IPS-NIHi7 (cell line): ENCODE measurements around the gene HADHA.
"Not testable (repeated sequence)": the region's sequence is repeated elsewhere in the genome, so short reads cannot be mapped to it uniquely, and the experiment has no call there.

ENCODE experiments used
- DNase-seq: peaks from one replicate; pipeline ENCODE4 v3.0.0; 2012; ENCODE audit warnings: mixed read lengths; ENCODE audit errors: extremely low spot score

The HADHA gene

DNA sequence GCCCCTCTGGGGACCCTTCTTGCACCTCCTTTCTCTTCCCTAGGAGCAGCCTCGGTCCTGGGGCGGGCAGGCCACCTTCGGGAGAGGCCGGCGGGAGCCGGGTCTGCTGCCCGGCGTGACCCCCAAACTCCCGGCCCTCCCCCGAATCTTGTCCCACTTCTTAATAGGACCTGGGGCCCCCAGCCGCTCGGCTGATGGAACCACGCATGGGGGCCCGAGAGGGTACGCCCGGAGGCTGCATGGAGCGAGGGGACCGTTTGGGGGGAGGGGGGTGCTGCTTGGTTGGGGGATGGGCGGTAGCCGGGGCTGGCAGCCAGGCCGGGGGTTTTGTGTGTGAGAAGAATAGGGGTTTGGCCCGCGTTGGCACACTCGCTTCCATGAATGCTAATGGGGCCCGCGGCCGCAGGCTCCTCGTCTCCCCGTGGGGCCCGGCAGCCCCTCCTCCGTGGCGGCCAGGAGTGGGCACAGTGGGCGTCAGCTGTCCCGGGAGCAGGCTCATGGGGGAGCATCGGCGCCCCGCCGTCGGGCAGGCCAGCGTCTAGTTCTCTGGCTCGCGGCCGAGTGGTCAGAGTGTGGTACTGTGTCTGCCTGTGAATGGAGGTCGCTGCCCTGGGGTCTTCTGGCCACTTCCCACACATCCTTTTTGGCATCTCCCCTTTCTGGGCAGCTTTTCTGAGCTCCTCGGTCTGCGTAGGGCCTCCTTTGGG is 70.5 kb downstream of the HADHA start:
- DNase-seq, result no peak

DNA sequence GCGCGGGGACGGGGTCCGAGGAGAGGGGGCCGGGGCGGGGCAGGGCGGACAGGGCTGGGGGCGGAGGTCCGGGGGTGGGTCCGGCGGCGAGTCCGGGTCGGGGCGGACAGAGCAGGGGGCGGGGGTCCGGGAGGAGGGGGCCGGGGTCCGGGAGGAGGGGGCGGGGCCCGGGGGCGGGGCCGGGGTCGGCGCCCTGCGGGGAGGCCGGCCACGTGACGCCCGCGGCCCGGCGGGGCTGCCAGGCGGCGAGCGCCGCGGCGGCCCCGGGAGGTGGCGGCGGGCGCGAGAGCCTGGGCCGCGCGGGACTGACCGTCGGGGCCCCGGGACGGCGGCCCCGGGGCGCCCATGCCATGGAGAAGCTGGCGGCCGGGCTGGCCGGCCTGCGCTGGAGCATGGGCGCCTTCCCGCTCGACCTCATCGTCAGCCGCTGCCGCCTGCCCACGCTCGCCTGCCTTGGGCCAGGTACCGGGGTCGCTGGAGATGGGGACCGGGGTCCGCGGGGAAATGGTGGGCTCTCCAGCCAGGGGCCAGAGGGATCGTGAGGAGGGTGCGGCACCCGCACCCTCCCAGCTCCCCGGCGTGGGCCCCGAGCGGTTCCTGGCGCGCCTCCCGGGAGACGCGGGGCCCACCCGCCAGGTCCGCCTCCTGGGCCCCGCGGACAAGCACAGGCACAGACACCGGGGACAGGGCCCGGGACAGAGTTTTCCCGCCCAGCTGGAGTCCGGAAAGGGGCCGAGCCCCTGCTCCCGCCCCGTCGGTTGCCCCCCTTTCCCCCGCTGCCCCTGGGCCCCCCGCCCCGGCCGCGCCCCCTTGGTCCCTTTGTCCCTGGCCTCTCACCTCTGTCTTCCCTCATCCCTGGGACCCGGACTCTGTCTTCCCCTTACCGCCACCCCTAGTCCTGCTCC is 71.3 kb downstream of the HADHA start, which contains the start of gene GAREM2:
TSS of gene GAREM2 (plus strand) at position 218 of the 905 bp plus-strand sequence. CDS start at position 351, 133 bp downstream.
- DNase-seq, result peak; percentile 84

DNA sequence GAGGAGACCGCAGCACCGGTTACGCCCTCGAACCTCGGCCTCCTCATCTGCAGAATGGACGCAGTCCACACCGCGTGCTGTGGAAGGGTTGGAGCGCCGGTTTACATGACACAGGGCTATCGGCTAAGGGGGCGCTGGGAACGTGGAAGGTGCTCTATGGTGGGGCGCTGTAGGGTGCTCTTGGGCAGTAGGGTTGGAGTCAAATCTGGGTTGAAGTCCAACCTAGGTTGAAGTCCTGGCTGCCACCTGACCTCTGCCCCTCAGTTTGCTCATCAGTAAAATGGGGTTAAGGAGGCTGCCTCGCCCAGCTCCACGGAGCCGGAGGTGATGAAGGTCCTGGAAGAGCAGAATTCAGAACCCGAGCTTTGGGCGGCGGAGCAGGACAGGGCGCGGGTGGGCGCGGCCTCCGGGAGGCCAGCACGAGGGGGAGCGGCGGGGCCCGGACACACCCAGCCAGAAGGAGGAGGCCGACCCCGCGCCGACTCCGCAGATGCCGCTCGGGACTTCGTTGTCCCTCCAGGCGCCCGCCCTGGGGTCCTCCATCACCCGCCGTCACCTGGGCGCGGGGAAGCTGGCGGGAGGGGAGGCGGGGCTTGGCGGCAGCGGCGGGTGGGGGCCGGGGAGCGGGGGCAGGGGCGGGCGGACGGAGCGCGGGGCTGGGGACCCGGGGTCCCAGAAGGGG is 72.1 kb downstream of the HADHA start:
- DNase-seq, result no peak

DNA sequence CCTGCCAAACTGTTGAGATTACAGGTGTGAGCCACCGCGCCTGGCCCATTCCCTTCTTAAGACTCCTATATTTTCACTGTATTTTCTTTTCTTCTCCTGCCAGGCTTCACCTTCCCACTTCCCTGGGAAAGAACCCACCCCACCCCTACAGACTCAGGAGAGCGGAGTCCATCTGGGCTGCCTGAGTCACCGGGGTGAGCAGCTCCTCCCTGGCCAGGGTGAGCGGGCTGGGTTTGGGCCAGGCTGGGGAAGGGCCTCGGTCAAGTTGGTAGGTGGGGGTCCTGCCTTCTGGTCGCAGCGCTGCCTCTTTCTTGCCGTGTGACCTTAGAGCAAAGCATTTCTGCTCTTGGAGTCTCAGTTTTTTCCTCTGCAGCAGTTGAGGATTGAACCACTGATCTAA is 73.6 kb downstream of the HADHA start:
- DNase-seq, result no peak

DNA sequence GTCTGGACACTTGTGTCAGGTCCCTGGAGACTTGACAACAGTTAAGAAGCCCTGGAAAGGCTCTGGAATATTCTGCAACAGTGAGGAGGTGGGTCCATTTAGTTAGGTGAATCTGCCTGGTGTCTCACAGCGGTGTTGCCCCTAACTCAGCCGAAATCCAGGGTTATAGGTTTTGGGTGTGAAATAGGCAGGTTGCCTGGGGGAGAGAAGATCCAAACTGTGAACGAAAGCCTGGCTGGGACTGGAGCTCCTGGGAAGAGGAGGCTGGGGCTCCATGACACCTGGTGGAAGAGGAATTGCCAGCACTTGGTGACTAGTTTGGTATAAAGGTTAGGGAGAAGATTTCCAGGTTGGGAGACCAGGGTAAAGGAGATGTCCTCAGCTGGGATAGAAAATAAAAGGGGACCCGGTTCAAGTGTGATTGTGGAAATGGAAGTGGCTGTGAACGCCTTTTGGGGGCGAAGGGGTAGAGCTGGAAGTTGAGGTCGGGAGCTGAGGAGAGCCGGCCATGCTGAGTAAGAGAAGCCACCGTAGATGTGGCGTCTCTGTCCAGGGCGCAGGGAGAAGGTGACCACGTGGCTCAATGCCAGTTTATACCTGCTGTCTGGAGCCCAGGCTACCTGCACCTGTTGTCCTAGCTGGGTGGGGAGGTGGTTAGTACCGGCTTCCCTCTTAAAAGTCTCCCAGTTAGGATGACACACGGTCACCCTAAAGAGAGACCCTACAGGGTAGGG is 74.6 kb downstream of the HADHA start:
- no peak for DNase-seq

DNA sequence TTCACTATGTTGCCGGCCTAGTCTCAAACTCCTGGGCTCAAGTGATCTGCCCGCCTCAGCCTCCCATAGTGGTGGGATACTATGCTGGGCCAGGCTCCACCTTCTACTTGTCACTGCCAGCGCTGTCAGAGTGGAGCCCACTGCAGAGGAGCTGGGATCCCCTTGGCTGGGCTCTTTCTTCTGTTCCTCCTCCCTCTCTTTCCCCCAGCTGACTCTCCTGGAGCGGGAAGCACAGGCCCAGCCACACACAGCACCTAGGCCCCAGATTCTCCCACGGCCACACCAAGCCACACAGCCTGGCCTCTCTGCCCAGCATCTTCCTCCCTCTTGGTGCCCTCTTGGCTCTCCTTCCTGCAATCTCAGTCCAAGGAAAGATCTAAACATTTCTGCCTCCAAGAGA is 75.2 kb downstream of the HADHA start:
- DNase-seq, result no peak

DNA sequence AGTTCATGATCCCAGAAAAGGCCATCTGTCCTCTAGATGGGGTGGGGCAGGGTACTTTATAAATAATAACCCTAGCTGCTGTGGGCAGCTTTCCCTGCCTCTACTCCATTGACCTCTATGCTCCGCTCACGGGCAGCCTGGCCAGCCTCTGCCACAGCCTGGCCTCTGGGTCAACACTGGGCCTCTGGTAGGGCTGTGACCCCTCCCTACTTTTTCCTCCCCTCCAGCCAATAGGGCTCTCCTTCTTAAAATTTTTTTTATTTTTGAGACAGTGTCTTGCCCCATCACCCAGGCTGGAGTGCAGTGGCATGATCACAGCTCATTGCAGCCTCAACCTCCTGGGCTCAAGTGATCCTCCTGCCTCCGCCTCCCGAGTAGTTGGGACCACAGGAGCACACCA is 75.6 kb downstream of the HADHA start:
- no peak for DNase-seq

DNA sequence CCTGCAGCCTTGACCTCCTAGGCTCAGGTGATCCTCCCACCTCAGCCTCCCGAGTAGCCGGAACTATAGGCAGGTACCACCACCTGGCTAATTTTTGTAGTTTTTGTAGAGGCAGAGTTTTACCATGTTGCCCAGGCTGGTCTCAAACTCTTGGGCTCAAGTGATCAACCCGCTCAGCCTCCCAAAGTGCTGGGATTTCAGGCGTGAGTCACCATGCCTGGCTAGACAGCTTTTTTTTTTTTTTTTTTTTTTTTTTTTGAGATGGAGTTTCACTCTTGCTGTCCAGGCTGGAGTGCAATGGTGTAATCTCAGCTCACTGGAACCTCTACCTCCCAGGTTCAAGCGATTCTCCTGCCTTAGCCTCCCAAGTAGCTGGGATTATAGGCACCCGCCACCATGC is 77.9 kb downstream of the HADHA start:
- not testable (repeated sequence) for DNase-seq

DNA sequence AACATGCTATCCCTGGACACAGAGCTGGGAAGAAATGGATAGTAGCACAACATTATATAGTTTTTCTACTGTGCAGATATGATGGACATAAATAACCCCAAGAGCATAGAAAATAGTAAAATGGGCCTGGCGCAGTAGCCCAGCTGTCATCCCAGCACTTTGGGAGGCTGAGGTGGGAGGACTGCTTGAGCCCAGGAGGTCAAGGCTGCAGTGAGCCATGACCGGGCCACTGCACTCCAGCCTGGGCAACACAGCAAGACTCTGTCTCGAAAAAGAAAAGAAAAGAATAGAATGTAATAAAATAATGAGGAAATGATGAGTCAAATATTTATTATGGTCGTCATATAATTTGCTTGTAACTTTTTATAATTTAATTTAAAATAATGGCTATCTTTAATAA is 79.0 kb downstream of the HADHA start:
- DNase-seq, result no peak

DNA sequence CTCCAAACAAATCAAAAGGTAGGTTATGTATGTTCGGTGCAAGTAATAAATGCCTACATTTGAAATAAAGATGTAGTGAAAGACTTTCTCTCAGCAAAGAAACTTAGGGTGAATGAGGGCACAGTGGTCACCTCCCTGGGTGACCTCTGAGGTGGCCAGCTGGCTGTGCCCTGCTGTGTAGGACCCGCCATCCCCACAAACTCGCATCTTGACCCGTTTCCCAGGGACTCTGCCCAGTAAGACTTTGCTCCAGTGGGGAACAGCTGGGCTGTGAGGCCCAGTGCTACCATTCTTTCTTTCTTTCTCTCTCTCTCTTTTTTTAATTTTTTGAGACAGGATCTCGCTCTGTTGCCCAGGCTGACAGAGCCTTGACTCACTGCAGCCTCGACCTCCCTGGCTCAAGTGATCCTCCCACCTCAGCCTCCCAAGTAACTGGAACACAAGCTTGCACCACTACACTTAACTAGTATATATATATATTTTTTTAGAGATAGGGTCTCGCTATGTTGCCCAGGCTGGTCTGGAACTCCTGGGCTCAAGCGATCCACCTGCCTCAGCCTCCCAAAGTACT is 79.7 kb downstream of the HADHA start:
- no peak for DNase-seq

DNA sequence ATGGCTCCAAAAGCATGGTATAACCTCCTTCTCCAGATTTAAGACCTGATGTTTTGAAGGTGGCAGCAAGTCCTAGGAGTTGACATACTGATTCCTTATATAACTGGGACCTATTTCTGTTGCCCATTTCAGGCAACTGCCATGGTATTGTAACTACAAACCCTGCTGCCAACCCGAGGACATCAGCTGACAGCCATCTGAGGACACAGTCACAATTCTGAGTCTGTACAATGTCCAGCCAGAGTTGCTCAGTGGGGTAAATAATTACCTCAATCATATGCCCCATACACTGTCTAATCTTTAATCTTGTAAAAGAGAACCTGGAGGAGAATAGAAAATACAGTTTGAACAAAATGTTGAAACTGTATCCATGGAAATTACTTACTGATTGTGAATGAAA is 80.2 kb downstream of the HADHA start:
- DNase-seq, result no peak

DNA sequence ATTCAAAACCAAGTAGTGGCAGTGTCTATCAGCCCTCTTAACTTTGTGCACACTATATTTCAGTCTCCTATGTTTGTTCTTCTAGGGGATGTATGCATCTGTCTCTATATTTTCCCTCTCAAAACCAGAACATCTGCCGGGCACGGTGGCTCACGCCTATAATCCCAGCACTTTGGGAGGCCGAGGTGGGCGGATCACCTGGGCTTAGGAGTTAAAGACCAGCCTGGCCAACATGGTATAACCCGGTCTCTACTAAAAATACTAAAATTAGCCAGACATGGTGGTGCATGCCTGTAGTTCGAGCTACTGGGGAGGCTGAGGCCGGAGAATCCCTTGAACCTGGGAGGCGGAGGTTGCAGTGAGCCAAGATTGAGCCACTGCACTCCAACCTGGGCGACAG is 81.5 kb downstream of the HADHA start:
- no peak for DNase-seq

DNA sequence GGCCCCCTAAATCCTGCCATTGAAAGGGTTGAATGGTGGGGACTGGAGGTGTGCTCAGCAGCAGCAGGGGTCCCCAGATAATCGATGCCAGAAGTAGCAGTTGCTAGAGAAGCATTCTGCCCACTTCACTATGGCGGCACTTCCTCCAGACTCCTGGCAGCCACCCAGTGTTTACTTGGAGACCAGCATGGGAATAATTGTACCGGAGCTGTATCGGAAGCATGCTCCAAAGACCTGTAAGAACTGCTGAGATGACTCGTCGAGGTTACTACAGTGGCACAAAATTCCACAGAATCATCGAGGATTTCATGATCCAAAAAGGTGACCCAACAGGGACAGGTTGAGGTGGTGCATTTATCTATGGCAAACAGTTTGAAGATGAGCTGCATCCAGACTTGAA is 82.5 kb downstream of the HADHA start:
- DNase-seq, result no peak

DNA sequence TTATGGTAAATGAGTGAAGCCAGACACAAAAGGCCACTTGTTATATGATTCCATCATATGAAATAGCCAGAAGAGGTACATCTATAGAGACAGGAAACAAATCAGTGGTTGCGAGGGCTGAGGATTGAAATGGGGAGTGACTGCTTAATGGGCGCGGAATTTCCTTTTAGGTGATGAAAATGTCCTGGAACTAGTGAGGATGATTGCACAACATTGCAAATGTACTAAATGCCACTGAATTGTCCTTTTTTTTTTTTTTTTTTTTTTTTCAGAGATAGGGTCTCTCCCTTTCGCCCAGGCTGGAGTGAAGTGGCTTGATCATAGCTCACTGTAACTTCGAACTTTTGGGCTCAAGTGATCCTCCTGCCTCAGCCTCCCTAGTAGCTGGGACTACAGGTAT is 86.9 kb downstream of the HADHA start:
- no peak for DNase-seq

DNA sequence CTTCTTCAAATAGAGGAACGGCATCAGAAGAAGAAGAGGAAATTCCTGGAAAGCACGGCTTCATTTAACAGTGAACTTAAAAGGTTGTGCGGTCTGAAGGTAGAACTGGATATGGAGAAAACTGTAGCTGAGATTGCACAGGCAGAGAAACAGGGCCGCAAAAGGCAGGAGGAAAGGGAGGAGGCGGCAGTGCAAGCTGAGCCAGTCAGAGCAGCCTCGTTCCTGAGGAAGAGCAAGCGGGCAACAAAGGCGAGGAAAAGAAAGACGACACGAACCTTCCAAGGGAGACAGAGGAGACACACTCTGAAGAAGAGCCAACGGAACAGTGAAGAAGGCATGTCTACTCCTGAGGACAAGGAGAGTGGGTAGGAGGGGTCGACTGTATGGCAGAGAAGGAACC is 94.2 kb downstream of the HADHA start:
- no peak for DNase-seq

DNA sequence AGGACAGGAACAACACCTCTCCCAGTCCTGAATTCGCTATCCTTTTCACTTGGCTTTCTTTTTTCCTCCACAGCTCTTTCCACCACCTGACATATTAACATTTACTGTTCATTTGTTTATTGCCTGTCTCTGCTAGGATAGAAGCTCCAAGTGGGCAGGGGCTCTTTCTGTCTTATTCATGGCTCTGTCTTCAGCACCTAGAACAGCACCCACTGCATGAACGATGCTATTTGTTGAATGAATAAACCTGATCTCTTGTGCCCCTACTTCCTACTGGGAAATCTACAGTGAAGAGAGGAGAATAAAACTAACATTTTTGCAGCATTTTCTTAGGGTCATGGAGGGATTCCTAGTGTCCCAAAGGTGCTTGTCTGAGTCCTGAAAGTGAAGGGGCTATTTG is 95.9 kb downstream of the HADHA start:
- DNase-seq, result peak; percentile 41

DNA sequence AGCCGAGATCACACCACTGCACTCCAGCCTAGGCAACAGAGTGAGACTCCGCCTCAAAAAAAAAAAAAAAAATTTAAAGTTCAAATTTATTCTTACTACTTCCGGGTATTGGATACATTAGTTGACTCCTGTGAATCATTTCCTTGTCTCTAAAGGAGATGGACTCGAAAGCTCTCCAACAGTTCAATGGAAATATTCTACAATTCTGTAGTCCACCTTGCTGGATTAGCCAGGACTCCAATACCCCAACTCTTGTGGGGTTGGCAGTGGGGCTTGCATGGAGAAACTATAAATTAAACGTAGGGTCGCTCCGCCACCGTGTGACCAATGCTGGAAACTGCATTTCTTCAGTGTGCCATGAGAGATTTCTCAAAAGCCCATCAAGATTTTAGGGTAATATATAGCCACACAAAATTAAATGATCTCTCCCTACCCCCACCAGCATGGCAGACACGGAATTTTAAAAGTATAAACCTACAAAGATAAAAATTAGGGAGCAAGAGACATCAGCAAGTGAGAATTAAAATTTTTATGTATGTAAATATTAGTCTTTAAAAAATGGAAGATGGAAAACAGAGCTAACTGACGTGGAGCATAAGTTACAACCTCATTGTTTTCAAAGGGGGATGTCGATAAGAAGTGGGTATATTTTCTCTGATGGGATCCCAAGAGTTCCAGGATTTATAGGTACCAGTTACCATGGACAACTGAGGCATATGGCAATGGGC is 99.3 kb downstream of the HADHA start:
- DNase-seq, result peak; percentile 76

DNA sequence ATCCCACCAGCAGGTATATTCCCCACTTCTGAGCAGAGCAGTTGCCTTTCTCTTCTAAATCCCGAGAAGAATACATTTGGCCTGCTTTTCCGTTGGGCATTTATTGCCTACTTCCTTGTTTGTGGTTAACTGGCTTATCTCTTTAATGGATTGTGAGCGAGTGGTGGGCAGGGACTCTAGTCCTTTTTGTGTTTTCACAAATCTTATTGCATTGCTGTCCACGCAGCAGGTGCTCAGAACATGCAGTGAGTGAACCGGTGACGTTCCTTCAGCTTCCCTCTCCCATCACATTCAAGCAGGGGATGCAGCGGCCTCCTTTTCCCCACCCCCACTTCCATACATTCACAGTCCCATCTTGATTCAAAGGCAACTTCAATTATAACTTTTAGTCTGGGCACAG is 100.4 kb downstream of the HADHA start:
- DNase-seq, result no peak

DNA sequence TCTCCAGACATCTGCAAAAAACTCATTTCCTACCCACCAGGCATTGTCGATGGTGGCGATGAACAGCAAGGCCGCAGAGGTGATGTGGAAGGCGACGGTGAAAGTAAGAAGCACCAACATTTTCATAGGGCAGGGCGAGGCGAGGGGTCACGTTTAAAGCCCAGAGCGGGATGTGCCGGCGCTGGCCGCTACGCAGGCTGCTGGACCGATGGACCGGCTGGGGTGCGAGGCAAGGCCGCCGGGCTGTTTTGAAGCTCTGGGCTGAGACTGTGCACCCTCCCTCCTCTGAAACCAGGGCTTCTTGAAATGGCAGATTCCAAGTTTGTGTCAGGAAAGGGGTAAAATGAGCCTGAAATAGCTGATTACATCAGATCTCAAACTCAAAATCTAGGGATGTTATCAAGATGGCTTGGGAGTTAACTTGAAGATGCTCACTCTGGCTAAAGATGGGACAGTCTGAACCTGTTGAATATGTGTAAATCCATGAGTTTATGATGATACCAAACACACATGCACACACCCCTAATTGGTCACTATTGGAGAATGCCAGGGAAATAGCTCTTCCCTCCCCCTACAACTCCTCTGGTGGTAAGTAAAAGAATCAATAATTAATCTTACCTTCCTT is 103.2 kb downstream of the HADHA start:
- no peak for DNase-seq
